ENCODE results near the gene ORC6.

The ORC6 gene

GRCh38 chr16:46700048-46700447 lies 10.6 kb downstream of the ORC6 start:
- TF ChIP-seq CTCF (IDR thresholded peaks at IDR 0.05; ENCODE audit: low read depth, low read length): no peak
- in situ Hi-C loops (cut with HindIII; ENCODE audit: low sequenced_read_pairs): no loop called here
- no peak overlapping the region for H3K4me3 ChIP-seq (ENCODE audit: low read depth, low read length)
- no peak for DNase-seq (ENCODE audit: low read depth, low spot score)

GRCh38 chr16:46701615-46702014 lies 12.2 kb downstream of the ORC6 start:
- no peak for DNase-seq (ENCODE audit: low read depth, low spot score)
- no peak overlapping the region for H3K4me3 ChIP-seq (ENCODE audit: low read depth, low read length)
- TF ChIP-seq CTCF (IDR thresholded peaks at IDR 0.05; ENCODE audit: low read depth, low read length): no peak
- in situ Hi-C loops (cut with HindIII; ENCODE audit: low sequenced_read_pairs): no loop called here

- DNase-seq (ENCODE audit: low read depth, low spot score): no peak
- no peak overlapping the region for H3K4me3 ChIP-seq (ENCODE audit: low read depth, low read length)
- TF ChIP-seq CTCF (IDR thresholded peaks at IDR 0.05; ENCODE audit: low read depth, low read length): no peak
- in situ Hi-C loops (cut with HindIII; ENCODE audit: low sequenced_read_pairs): no loop called here
These were observed 12.6 kb downstream of the ORC6 start for GRCh38 chr16:46702030-46702429.

GRCh38 chr16:46706642-46707041 lies 17.2 kb downstream of the ORC6 start:
- DNase-seq (ENCODE audit: low read depth, low spot score): no peak
- in situ Hi-C loops (cut with HindIII; ENCODE audit: low sequenced_read_pairs): no loop called here
- TF ChIP-seq CTCF (IDR thresholded peaks at IDR 0.05; ENCODE audit: low read depth, low read length): no peak
- H3K4me3 ChIP-seq (ENCODE audit: low read depth, low read length): no peak overlapping the region

DNA sequence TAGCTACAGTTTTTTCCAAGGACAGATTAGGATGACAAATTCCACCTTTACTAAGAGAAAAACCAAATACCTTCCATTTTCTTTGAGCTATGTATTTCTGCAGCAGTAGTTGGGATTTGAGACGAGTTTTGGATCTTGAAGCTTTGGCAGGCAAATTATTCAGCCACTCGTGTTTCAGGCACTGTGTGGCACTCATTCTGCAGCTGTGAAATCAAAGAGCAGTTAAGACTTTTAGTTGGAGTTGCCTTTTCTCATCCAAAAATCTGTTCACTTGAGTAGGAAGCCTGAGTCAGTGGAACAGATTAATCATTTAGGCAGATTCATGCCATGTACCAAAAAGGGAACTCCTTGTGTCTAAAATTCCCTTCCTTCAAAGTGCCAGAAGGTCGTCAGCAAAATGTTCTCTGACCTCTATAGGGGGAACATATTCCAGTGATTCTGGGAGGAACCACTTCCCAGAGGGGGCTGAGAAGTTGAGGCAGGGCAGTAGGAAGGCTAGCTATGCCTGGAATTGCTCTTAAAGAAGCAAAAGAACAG lies 20.1 kb downstream of the ORC6 start:
- no peak for TF ChIP-seq CTCF (IDR thresholded peaks at IDR 0.05; ENCODE audit: low read depth, low read length)
- H3K4me3 ChIP-seq (ENCODE audit: low read depth, low read length): no peak overlapping the region
- in situ Hi-C loops (cut with HindIII; ENCODE audit: low sequenced_read_pairs): no loop called here
- no peak for DNase-seq (ENCODE audit: low read depth, low spot score)

- H3K4me3 ChIP-seq (ENCODE audit: low read depth, low read length): no peak overlapping the region
- in situ Hi-C loops (cut with HindIII; ENCODE audit: low sequenced_read_pairs): no loop called here
- DNase-seq (ENCODE audit: low read depth, low spot score): no peak
- no peak for TF ChIP-seq CTCF (IDR thresholded peaks at IDR 0.05; ENCODE audit: low read depth, low read length)
These were observed 21.9 kb downstream of the ORC6 start for GRCh38 chr16:46711106-46712058.
